ENCODE data around the gene CSRP3.

Gene CSRP3

DNA sequence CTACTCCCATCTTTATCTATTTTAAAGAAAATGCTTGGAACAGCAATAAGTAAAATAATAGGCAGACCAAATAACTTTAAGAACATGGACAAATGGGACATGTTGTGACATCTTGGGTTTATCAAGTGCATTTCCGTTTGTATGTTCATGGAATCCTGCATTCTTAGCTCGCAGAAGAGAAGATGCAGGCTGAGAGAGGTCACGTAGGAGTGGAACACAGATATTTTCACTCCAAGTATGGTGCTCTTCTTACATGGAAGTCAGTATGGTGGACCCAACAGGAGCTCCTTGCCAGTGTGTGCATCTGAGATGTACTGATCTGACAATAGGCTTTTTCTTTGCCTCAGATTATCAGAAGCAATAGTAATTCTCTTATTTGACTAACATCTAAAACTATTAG, 37.3 kb upstream of the CSRP3 start:
- peak overlapping the region; percentile 70 to 95 (median 86) for H3K4me3 Mint-ChIP-seq
- peaks cover 55% of the 10 kb centered on the region for H3K4me1 Mint-ChIP-seq
- peak overlapping the region in 2 of 3 experiments; percentile 40 to 60 for H3K27ac Mint-ChIP-seq
- TF ChIP-seq, protein P1, sequence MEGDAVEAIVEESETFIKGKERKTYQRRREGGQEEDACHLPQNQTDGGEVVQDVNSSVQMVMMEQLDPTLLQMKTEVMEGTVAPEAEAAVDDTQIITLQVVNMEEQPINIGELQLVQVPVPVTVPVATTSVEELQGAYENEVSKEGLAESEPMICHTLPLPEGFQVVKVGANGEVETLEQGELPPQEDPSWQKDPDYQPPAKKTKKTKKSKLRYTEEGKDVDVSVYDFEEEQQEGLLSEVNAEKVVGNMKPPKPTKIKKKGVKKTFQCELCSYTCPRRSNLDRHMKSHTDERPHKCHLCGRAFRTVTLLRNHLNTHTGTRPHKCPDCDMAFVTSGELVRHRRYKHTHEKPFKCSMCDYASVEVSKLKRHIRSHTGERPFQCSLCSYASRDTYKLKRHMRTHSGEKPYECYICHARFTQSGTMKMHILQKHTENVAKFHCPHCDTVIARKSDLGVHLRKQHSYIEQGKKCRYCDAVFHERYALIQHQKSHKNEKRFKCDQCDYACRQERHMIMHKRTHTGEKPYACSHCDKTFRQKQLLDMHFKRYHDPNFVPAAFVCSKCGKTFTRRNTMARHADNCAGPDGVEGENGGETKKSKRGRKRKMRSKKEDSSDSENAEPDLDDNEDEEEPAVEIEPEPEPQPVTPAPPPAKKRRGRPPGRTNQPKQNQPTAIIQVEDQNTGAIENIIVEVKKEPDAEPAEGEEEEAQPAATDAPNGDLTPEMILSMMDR (IDR thresholded peaks at IDR 0.05; ENCODE audit: unreplicated experiment in 3 of 3), result no peak
- peaks cover 21% of the 10 kb centered on the region for H3K36me3 Mint-ChIP-seq (ENCODE audit: low read depth)
- H3K27me3 Mint-ChIP-seq (ENCODE audit: low read depth), result peaks cover 34% of the 10 kb centered on the region
- no peaks in the 10 kb centered on the region for H3K9me3 Mint-ChIP-seq

DNA sequence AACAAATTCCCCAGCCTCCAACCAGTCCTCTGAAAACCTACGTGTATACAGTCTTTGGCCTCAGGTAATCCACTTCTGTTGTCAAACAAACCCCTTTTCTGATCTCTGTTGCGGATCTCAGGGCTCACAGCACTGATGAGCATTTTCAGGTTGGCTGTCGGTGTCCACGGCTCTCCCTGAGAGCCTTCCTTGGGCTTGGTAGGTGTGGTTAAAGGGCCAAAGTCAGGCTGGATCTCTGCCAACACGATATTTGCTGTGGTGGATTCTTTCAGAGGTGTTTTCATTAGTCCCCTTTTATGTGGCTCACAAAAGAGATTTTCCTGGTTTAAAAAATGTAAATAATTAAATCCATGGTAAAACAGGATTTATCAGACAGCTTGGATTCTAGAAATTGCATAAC, 36.0 kb upstream of the CSRP3 start:
- H3K27me3 Mint-ChIP-seq (ENCODE audit: low read depth), result peaks cover 22% of the 10 kb centered on the region
- peak overlapping the region in 2 of 3 experiments; percentile 48 to 57 for H3K27ac Mint-ChIP-seq
- H3K36me3 Mint-ChIP-seq (ENCODE audit: low read depth), result peaks cover 27% of the 10 kb centered on the region
- H3K4me3 Mint-ChIP-seq, result peak overlapping the region in 2 of 3 experiments; percentile 74 to 95
- TF ChIP-seq, protein P1 (IDR thresholded peaks at IDR 0.05; ENCODE audit: unreplicated experiment in 3 of 3), result no peak
- peaks cover 60% of the 10 kb centered on the region for H3K4me1 Mint-ChIP-seq
- no peaks in the 10 kb centered on the region for H3K9me3 Mint-ChIP-seq

DNA sequence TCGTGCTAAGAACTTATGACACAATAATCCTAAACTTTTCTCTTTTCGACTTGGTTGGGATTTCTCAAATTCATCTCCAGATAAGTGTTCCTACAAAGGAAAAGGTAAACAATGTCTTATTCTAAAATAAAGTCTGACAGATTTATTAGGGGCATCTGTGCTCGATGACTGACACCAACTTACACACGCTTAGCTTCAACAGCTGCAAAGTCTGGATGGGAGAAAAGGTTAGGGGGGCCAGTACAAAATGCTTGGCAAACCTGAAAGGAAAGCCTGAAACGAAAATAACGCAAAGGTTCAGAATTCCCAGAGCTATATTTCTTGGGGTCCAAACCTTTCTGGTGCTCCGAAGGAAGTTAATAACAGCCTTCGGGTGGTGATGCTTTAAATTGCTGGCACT, 35.6 kb upstream of the CSRP3 start:
- TF ChIP-seq, protein P1 (IDR thresholded peaks at IDR 0.05; ENCODE audit: unreplicated experiment in 3 of 3), result no peak
- H3K4me1 Mint-ChIP-seq, result peaks cover 59% of the 10 kb centered on the region
- H3K27me3 Mint-ChIP-seq (ENCODE audit: low read depth), result peaks cover 18% of the 10 kb centered on the region
- H3K36me3 Mint-ChIP-seq (ENCODE audit: low read depth), result peaks cover 27% of the 10 kb centered on the region
- peak overlapping the region in 2 of 3 experiments; percentile 48 to 69 for H3K27ac Mint-ChIP-seq
- peak overlapping the region in 2 of 3 experiments; percentile 74 to 95 for H3K4me3 Mint-ChIP-seq
- H3K9me3 Mint-ChIP-seq, result no peaks in the 10 kb centered on the region

DNA sequence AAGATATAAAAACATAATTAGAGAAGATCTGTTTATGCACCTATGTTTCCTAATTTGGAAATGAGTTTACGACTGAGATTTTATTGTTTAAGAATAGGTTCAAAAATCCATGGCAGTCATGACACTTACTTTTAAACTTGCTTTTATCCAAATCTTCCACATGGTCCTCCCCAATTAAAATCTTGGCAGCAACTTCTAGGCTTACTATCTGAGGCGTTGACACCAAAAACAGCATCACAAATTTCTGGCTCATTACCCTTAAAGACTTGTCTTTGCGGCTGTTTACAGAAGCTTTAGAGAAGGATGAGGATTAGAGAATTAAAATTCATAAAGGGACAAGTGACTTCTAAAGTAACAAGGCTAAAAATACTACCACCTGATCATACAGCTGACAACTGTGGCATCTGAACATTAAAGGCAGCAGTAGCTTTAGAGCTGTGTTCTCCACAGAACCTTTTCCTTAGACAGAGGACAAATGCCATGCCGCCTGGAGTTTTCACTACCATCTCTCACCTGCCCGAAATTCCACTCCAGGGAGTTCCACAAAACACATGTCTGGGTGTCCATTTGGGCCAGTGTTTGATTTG, 32.5 kb upstream of the CSRP3 start:
- Mint-ChIP-seq H3K9me3 (no peaks in the 10 kb centered on the region), H3K27ac (peak overlapping the region in 2 of 3 experiments; percentile 19 to 38), H3K36me3 (ENCODE audit: low read depth) (peaks cover 43% of the 10 kb centered on the region), H3K4me1 (peaks cover 61% of the 10 kb centered on the region), H3K27me3 (ENCODE audit: low read depth) (no peaks in the 10 kb centered on the region), H3K4me3 (peak overlapping the region in 1 of 3 experiments; percentile 65)
- TF ChIP-seq, protein P1 (IDR thresholded peaks at IDR 0.05; ENCODE audit: unreplicated experiment in 3 of 3), result no peak

DNA sequence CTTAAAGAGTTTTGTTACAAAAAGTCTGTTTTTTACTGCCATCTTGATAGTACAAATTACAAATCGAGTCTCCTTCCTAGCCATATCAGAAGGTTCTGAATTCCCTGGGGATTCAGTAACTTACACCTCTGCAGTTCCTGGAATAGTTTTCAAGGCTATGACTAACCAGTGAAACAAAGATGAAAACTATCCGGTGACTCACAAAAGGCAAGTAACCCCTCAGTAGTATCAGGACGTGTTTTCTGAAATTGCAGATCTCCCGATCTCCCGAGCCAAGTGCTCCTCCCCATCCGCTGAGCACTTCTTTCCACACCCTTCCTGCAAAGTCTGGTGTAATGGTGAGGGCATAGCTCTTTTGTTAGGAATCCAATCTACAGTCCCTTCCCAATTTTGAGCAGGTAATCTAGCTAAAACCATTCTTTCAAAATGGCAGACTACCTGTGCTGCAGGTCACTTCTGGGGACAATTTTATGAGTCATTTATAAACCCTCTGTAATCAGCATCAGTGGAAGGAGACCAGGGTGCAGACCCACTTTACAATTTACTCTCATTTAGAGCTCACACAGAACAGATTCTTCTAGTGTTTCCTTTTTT, 31.2 kb upstream of the CSRP3 start:
- no peaks in the 10 kb centered on the region for H3K27me3 Mint-ChIP-seq (ENCODE audit: low read depth)
- peaks cover 46% of the 10 kb centered on the region for H3K36me3 Mint-ChIP-seq (ENCODE audit: low read depth)
- H3K27ac Mint-ChIP-seq, result no peak overlapping the region
- TF ChIP-seq, protein P1 (IDR thresholded peaks at IDR 0.05; ENCODE audit: unreplicated experiment in 3 of 3), result no peak
- H3K4me3 Mint-ChIP-seq, result no peak overlapping the region
- H3K9me3 Mint-ChIP-seq, result no peaks in the 10 kb centered on the region
- peaks cover 61% of the 10 kb centered on the region for H3K4me1 Mint-ChIP-seq

DNA sequence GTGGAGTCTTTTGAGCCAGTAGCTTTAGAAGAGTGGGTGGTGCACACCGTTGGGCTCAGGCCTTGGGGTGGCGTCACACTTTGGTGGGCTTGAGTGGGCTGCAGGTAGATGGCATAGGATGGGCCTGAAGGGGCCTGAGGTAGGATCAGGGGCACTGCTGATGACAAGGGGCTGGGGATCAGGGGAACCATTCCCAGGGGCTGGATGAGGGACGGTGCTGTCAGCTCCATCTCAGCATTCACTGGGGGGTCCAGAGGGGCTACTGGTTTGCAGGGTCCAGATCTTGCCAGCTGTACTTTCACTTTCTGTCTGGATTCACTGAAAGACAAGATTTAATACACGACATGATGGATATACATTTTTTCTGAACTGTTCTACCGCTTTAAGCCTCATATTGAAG, 27.9 kb upstream of the CSRP3 start:
- peaks cover 40% of the 10 kb centered on the region for H3K36me3 Mint-ChIP-seq (ENCODE audit: low read depth)
- H3K4me3 Mint-ChIP-seq, result no peak overlapping the region
- H3K9me3 Mint-ChIP-seq, result no peaks in the 10 kb centered on the region
- peaks cover 41% of the 10 kb centered on the region for H3K4me1 Mint-ChIP-seq
- H3K27me3 Mint-ChIP-seq (ENCODE audit: low read depth), result no peaks in the 10 kb centered on the region
- peak overlapping the region in 1 of 3 experiments; percentile 51 for H3K27ac Mint-ChIP-seq
- TF ChIP-seq, protein P1 (IDR thresholded peaks at IDR 0.05; ENCODE audit: unreplicated experiment in 3 of 3), result no peak

Data from nephron (organoid).